PC-3 (cell line): ENCODE data around the gene SEMA4C.

ENCODE experiments used
- CTCF ChIP-seq: fragments of 300-600 bp; sonication (generic); conservative IDR thresholded peaks from 2 replicates; pipeline ENCODE4 v1.5.1; 2017; ENCODE audit warnings: antibody characterized with exemption, low read depth, mild to moderate bottlenecking, low read length
- EZH2 ChIP-seq: fragments of 300-600 bp; sonication (generic); IDR thresholded peaks from one replicate; pipeline ENCODE4 v1.6.1; 2017; ENCODE audit warnings: antibody characterized with exemption, mild to moderate bottlenecking, low read length; ENCODE audit not compliant: unreplicated experiment

- no peak for TF ChIP-seq CTCF
- no peak for TF ChIP-seq EZH2
Measured at GRCh38 chr2:96865654-96866053, 4.2 kb downstream of the SEMA4C start.
